ENCODE results near the gene CES5A. TPM values are rescaled to one million over a fixed set of nuclear protein-coding genes. Genes with fewer than 3 reads are reported as not detected.
"Not testable (repeated sequence)": the region's sequence is repeated elsewhere in the genome, so short reads cannot be mapped to it uniquely, and the experiment has no call there.

Gene CES5A
- total and polyA plus RNA-seq, 2 of the 8 experiments (the other 6 are each of a cell fraction or from before 2014, with no cell fraction given) = not detected

GRCh38 chr16:55814174-55814573, 61.0 kb downstream of the CES5A start:
- H3K23ac ChIP-seq (ENCODE audit: insufficient read length); H4K8ac ChIP-seq (ENCODE audit: extremely low read depth, insufficient read depth, low read length); H4K5ac ChIP-seq (ENCODE audit: insufficient read length, low read depth, low read length); H2AK5ac ChIP-seq (ENCODE audit: low read depth, low read length); H3K14ac ChIP-seq (ENCODE audit: insufficient read length); H3K4me3 ChIP-seq (ENCODE audit: extremely low read depth in 1 of 4, insufficient read depth in 2 of 4, low read depth in 3 of 4, low read length in 4 of 4); H3K79me2 ChIP-seq (ENCODE audit: control insufficient read depth in 1 of 2, insufficient read depth in 2 of 2, low read length in 2 of 2); H2BK120ac ChIP-seq (replicated peaks; ENCODE audit: low read depth, low read length); H2BK5ac ChIP-seq (ENCODE audit: low read depth, low read length); H4K20me1 ChIP-seq (replicated peaks in 1 of 2; ENCODE audit: control insufficient read depth in 1 of 2, insufficient read depth in 2 of 2, low read length in 2 of 2); DNase-seq (ENCODE audit: low read depth in 1 of 2, low spot score in 2 of 2); H3K9ac ChIP-seq (replicated peaks in 1 of 4; ENCODE audit: extremely low read depth in 1 of 4, low read depth in 3 of 4, low read length in 3 of 4); H2BK12ac ChIP-seq (ENCODE audit: low read depth, low read length); H3K4me1 ChIP-seq (replicated peaks in 1 of 4; ENCODE audit: control insufficient read depth in 3 of 4, insufficient read depth in 4 of 4, low read length in 3 of 4); H3K4ac ChIP-seq (replicated peaks; ENCODE audit: insufficient read length, low read depth, low read length); CTCF ChIA-PET (ENCODE audit: partially characterized antibody); H3K56ac ChIP-seq (replicated peaks; ENCODE audit: insufficient read length, low read depth, low read length); H3K27me3 ChIP-seq (replicated peaks in 1 of 4; ENCODE audit: control insufficient read depth in 3 of 4, extremely low read depth in 1 of 4, insufficient read depth in 3 of 4, low read length in 3 of 4); H2BK20ac ChIP-seq (ENCODE audit: low read length); H3K23me2 ChIP-seq (ENCODE audit: low read depth, low read length); H3K79me1 ChIP-seq (ENCODE audit: low read depth, low read length); FAIRE-seq; H3K4me2 ChIP-seq (ENCODE audit: insufficient read depth in 1 of 2, low read depth in 2 of 2, low read length in 2 of 2); H2AFZ ChIP-seq (ENCODE audit: low read length); H3K36me3 ChIP-seq (ENCODE audit: control insufficient read depth in 2 of 4, insufficient read depth in 4 of 4, low read length in 3 of 4); H3K27ac ChIP-seq (ENCODE audit: low read depth, low read length); H4K91ac ChIP-seq (replicated peaks; ENCODE audit: insufficient read length, low read length); H3K18ac ChIP-seq (ENCODE audit: extremely low read depth, low read length); POLR2A ChIA-PET (ENCODE audit: partially characterized antibody); H3K9me3 ChIP-seq (ENCODE audit: insufficient read depth in 2 of 2, low read depth in 1 of 2, low read length in 1 of 2); H2BK15ac ChIP-seq (ENCODE audit: low read length): not testable (repeated sequence)
- 50% methylated on average over 2 of the region's 2 CpGs; no CpG with 5 or more reads in 1 of the 2 experiments for WGBS, 2 experiments (ENCODE audit: extremely low coverage in 1 of 2, insufficient coverage in 1 of 2, insufficient read length in 1 of 2, insufficient replicate concordance in 2 of 2, low coverage in 1 of 2, low lambda C conversion rate in 2 of 2, missing lambda C conversion rate in 1 of 2)

DNA sequence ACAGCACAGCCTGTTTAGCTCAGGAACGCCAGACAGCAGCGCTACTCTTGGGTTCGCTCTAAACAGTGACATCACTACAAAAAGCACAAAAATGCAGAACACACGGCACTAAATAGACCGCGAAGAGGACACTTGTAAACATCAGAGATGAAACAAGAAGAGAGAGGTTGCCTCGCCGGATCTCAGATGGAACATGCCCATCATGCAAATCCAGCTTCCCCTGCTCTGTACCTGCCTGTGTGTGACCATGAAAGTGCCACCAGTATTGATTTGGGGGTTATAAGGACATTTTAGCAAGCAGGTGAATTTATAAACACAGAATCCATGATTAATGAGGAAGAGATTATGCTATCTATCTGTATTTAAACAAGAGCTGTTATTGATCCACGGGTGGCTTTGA, 61.4 kb downstream of the CES5A start:
- H3K9me3 ChIP-seq (ENCODE audit: insufficient read depth in 2 of 2, low read depth in 1 of 2, low read length in 1 of 2); H2BK120ac ChIP-seq (replicated peaks; ENCODE audit: low read depth, low read length); H3K27ac ChIP-seq (ENCODE audit: low read depth, low read length); H4K8ac ChIP-seq (ENCODE audit: extremely low read depth, insufficient read depth, low read length); H3K9ac ChIP-seq (replicated peaks in 1 of 4; ENCODE audit: extremely low read depth in 1 of 4, low read depth in 3 of 4, low read length in 3 of 4); H2AK5ac ChIP-seq (ENCODE audit: low read depth, low read length); H4K91ac ChIP-seq (replicated peaks; ENCODE audit: insufficient read length, low read length); H3K4ac ChIP-seq (replicated peaks; ENCODE audit: insufficient read length, low read depth, low read length); H3K27me3 ChIP-seq (replicated peaks in 1 of 4; ENCODE audit: control insufficient read depth in 3 of 4, extremely low read depth in 1 of 4, insufficient read depth in 3 of 4, low read length in 3 of 4); H2BK12ac ChIP-seq (ENCODE audit: low read depth, low read length); H3K56ac ChIP-seq (replicated peaks; ENCODE audit: insufficient read length, low read depth, low read length); H3K79me1 ChIP-seq (ENCODE audit: low read depth, low read length); H4K20me1 ChIP-seq (replicated peaks in 1 of 2; ENCODE audit: control insufficient read depth in 1 of 2, insufficient read depth in 2 of 2, low read length in 2 of 2); H2AFZ ChIP-seq (ENCODE audit: low read length); H2BK5ac ChIP-seq (ENCODE audit: low read depth, low read length); H3K23ac ChIP-seq (ENCODE audit: insufficient read length); H2BK20ac ChIP-seq (ENCODE audit: low read length); H3K4me3 ChIP-seq (ENCODE audit: extremely low read depth in 1 of 4, insufficient read depth in 2 of 4, low read depth in 3 of 4, low read length in 4 of 4); H2BK15ac ChIP-seq (ENCODE audit: low read length); CTCF ChIA-PET (ENCODE audit: partially characterized antibody); H3K4me1 ChIP-seq (replicated peaks in 1 of 4; ENCODE audit: control insufficient read depth in 3 of 4, insufficient read depth in 4 of 4, low read length in 3 of 4); H3K36me3 ChIP-seq (ENCODE audit: control insufficient read depth in 2 of 4, insufficient read depth in 4 of 4, low read length in 3 of 4); H3K14ac ChIP-seq (ENCODE audit: insufficient read length); H4K5ac ChIP-seq (ENCODE audit: insufficient read length, low read depth, low read length); H3K79me2 ChIP-seq (ENCODE audit: control insufficient read depth in 1 of 2, insufficient read depth in 2 of 2, low read length in 2 of 2); H3K23me2 ChIP-seq (ENCODE audit: low read depth, low read length); DNase-seq (ENCODE audit: low read depth in 1 of 2, low spot score in 2 of 2); POLR2A ChIA-PET (ENCODE audit: partially characterized antibody); H3K18ac ChIP-seq (ENCODE audit: extremely low read depth, low read length); H3K4me2 ChIP-seq (ENCODE audit: insufficient read depth in 1 of 2, low read depth in 2 of 2, low read length in 2 of 2): not testable (repeated sequence)
- 90% methylated on average over 7 of the region's 9 CpGs; no CpG with 5 or more reads in 1 of the 2 experiments for WGBS, 2 experiments (ENCODE audit: extremely low coverage in 1 of 2, insufficient coverage in 1 of 2, insufficient read length in 1 of 2, insufficient replicate concordance in 2 of 2, low coverage in 1 of 2, low lambda C conversion rate in 2 of 2, missing lambda C conversion rate in 1 of 2)
- FAIRE-seq = peak; percentile 62

All from H1 (cell line).